Measurements from ENCODE around the gene MTUS2.

DNA sequence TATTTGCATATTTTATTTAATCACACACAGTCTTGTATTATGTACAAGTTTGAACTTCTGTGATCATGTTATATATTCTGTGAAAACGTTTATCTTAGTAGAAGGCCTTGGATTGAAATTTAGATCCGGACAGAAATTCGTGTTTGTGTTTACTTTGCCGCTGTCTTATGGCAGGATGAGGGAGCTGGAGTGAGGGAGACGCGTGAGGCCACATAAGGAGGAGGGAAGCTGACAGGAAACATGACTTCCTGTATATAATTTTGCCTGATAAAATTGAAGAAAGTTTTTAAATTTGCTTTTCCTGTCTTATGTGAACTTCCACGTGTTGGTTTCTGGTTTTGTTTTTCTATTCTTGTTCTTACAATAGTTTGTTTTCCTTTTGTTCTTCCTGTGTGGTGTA, 200.2 kb downstream of the MTUS2 start:
- no peak for TF ChIP-seq POLR2A (IDR thresholded peaks at IDR 0.05)
- TF ChIP-seq, protein P1, sequence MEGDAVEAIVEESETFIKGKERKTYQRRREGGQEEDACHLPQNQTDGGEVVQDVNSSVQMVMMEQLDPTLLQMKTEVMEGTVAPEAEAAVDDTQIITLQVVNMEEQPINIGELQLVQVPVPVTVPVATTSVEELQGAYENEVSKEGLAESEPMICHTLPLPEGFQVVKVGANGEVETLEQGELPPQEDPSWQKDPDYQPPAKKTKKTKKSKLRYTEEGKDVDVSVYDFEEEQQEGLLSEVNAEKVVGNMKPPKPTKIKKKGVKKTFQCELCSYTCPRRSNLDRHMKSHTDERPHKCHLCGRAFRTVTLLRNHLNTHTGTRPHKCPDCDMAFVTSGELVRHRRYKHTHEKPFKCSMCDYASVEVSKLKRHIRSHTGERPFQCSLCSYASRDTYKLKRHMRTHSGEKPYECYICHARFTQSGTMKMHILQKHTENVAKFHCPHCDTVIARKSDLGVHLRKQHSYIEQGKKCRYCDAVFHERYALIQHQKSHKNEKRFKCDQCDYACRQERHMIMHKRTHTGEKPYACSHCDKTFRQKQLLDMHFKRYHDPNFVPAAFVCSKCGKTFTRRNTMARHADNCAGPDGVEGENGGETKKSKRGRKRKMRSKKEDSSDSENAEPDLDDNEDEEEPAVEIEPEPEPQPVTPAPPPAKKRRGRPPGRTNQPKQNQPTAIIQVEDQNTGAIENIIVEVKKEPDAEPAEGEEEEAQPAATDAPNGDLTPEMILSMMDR (IDR thresholded peaks at IDR 0.05), result no peak
